NCI-H82 (cell line): ENCODE results near the gene SYNE3.
A peak's percentile ranks its signal among the peaks of the same experiment; 100 is the strongest.

ENCODE experiments used
- DNase-seq: peaks from one replicate; lab custom pipeline; 2025; lab: John Stamatoyannopoulos, UW

The SYNE3 gene

GRCh38 chr14:95540236-95540855 lies 23.9 kb upstream of the SYNE3 start:
- DNase-seq, result no peak

- DNase-seq, result no peak
Measured at GRCh38 chr14:95538801-95539509, 22.5 kb upstream of the SYNE3 start.

GRCh38 chr14:95537298-95538089 lies 21.0 kb upstream of the SYNE3 start:
- DNase-seq, result peak; percentile 47

GRCh38 chr14:95536671-95537070 lies 20.2 kb upstream of the SYNE3 start:
- peak; percentile 21 for DNase-seq

- peak; percentile 70 for DNase-seq
Measured at GRCh38 chr14:95536036-95536593, 19.7 kb upstream of the SYNE3 start.

GRCh38 chr14:95535226-95536021 lies 19.0 kb upstream of the SYNE3 start:
- peak; percentile 63 for DNase-seq

- DNase-seq, result peak; percentile 99
Measured at GRCh38 chr14:95534299-95535225, 18.1 kb upstream of the SYNE3 start, which contains the start of gene GLRX5. Gene GLRX5, plus strand, starts transcription at chr14:95535050. Its CDS starts 40 bp downstream, at chr14:95535090.

- DNase-seq, result no peak
Measured at GRCh38 chr14:95533822-95534221, 17.4 kb upstream of the SYNE3 start.

- DNase-seq, result peak; percentile 64
Measured at GRCh38 chr14:95533391-95533821, 17.0 kb upstream of the SYNE3 start.

- no peak for DNase-seq
Measured at GRCh38 chr14:95531969-95532368, 15.5 kb upstream of the SYNE3 start.

- DNase-seq, result no peak
Measured at GRCh38 chr14:95531473-95531872, 15.0 kb upstream of the SYNE3 start.

GRCh38 chr14:95530473-95531276 lies 14.2 kb upstream of the SYNE3 start:
- DNase-seq, result no peak

GRCh38 chr14:95529216-95529615 lies 12.8 kb upstream of the SYNE3 start:
- DNase-seq, result no peak

- DNase-seq, result peak; percentile 39
Measured at GRCh38 chr14:95527387-95528002, 11.0 kb upstream of the SYNE3 start.

GRCh38 chr14:95526483-95527386 lies 10.3 kb upstream of the SYNE3 start:
- no peak for DNase-seq

- DNase-seq, result peak; percentile 12
Measured at GRCh38 chr14:95525999-95526398, 9.5 kb upstream of the SYNE3 start.

GRCh38 chr14:95524706-95525512 lies 8.5 kb upstream of the SYNE3 start:
- DNase-seq, result no peak
